Measurements from ENCODE around the gene C9orf72.

- no peak for TF ChIP-seq CTCF (IDR thresholded peaks at IDR 0.05; ENCODE audit: insufficient read depth, low read depth, low read length)
- TF ChIP-seq EZH2 (IDR thresholded peaks at IDR 0.05; ENCODE audit: insufficient read depth, low read length): no peak
These were observed 16.2 kb upstream of the C9orf72 start for GRCh38 chr9:27589462-27589861.
